Measurements from ENCODE around the gene OR1E1. TPM values are rescaled to one million over a fixed set of nuclear protein-coding genes. Genes with fewer than 3 reads are reported as not detected.

The OR1E1 gene
- polyA plus RNA-seq, 12 donors, result 0.13 to 0.15 (median 0.15) TPM; not detected in 9

Other genes with a start within 250 kb of the OR1E1 start
- not detected for gene OR1A2, start 200.9 kb downstream of the OR1E1 start, polyA plus RNA-seq (ENCODE audit: insufficient read length in 12 of 12)
- under 1 TPM in 1 of 12 donors, not detected in 11; 0.05 TPM for gene OR1A1, start 190.7 kb downstream of the OR1E1 start, polyA plus RNA-seq (ENCODE audit: insufficient read length in 12 of 12)
- under 1 TPM in 2 of 12 donors, not detected in 10; 0.12 to 0.23 TPM for gene OR3A1, start 100.0 kb downstream of the OR1E1 start, polyA plus RNA-seq (ENCODE audit: insufficient read length in 12 of 12)
- gene OR3A2, start 12.1 kb downstream of the OR1E1 start, polyA plus RNA-seq (ENCODE audit: insufficient read length in 12 of 12), result 1 to 10 TPM in 2 of 12 donors, under 1 TPM in 6, not detected in 4; 0.11 to 2.0 (median 0.36) TPM
- gene OR3A3, start 13.0 kb upstream of the OR1E1 start, polyA plus RNA-seq (ENCODE audit: insufficient read length in 12 of 12), result under 1 TPM in 3 of 12 donors, not detected in 9; 0.12 to 0.18 (median 0.13) TPM
- gene OR1E2, start 35.4 kb upstream of the OR1E1 start, polyA plus RNA-seq (ENCODE audit: insufficient read length in 12 of 12), result not detected
- gene SPATA22, start 73.4 kb upstream of the OR1E1 start, polyA plus RNA-seq (ENCODE audit: insufficient read length in 12 of 12), result 1 to 10 TPM in 1 of 12 donors, under 1 TPM in 7, not detected in 4; 0.13 to 1.9 (median 0.60) TPM
- 1 to 10 TPM in 11 of 12 donors, not detected in 1; 1.6 to 7.9 (median 4.4) TPM for gene ASPA, start 77.6 kb upstream of the OR1E1 start, polyA plus RNA-seq (ENCODE audit: insufficient read length in 12 of 12)
- 1 to 10 TPM in 9 of 12 donors, under 1 TPM in 2, not detected in 1; 0.92 to 5.7 (median 1.6) TPM for gene TRPV3, start 159.4 kb upstream of the OR1E1 start, polyA plus RNA-seq (ENCODE audit: insufficient read length in 12 of 12)
- 1 to 10 TPM in 11 of 12 donors, not detected in 1; 3.9 to 7.8 (median 5.3) TPM for gene TRPV1, start 211.0 kb upstream of the OR1E1 start, polyA plus RNA-seq (ENCODE audit: insufficient read length in 12 of 12)
- gene SHPK, start 237.8 kb upstream of the OR1E1 start, polyA plus RNA-seq (ENCODE audit: insufficient read length in 12 of 12), result 10 to 100 TPM in 1 of 12 donors, 1 to 10 TPM in 10, not detected in 1; 5.6 to 12.0 (median 6.7) TPM
- gene CTNS, start 238.3 kb upstream of the OR1E1 start, polyA plus RNA-seq (ENCODE audit: insufficient read length in 12 of 12), result 10 to 100 TPM in 2 of 12 donors, 1 to 10 TPM in 9, not detected in 1; 6.9 to 15.0 (median 8.8) TPM

Measured in muscle of arm (tissue), 12 donors.